Stomach (tissue), 9 donors: ENCODE data around the gene HIPK3. TPM values are rescaled to one million over a fixed set of nuclear protein-coding genes. Genes with fewer than 3 reads are reported as not detected.
"Not testable (repeated sequence)": the region's sequence is repeated elsewhere in the genome, so short reads cannot be mapped to it uniquely, and the experiment has no call there.

Experiments
- DNase-seq, 2 donors: peaks; one replicate each; pipeline versions ENCODE4 v3.0.0 to v3.0.0-alpha.2; 2013 to 2019
- H3K27ac ChIP-seq, 5 donors: fragments of 200-600 bp in 4 of 5; sonication (generic) in 4 of 5; one replicate each; pipeline ENCODE4 v1.5.1; 2013 to 2019; ENCODE audit warnings: mild to moderate bottlenecking in 1 of 5, moderate library complexity in 1 of 5
- H3K27me3 ChIP-seq, 3 donors: fragments of 200-600 bp; sonication (generic); one replicate each; pipeline ENCODE4 v1.5.1; 2017 to 2019; ENCODE audit warnings: mixed run types in 1 of 3
- H3K36me3 ChIP-seq, 4 donors: fragments of 200-600 bp; sonication (generic); 1 replicate in 3 of 4; 2 replicates in 1 of 4; pipeline ENCODE4 v1.5.1; 2016 to 2019
- H3K4me1 ChIP-seq, 4 donors: fragments of 200-600 bp; sonication (generic); one replicate each; pipeline ENCODE4 v1.5.1; 2016 to 2019
- H3K4me3 ChIP-seq, 4 donors: fragments of 200-600 bp; sonication (generic) in 3 of 4; one replicate each; pipeline ENCODE4 v1.5.1; 2016 to 2019; ENCODE audit warnings: mild to moderate bottlenecking in 1 of 4
- H3K9me3 ChIP-seq, 4 donors: fragments of 200-600 bp; sonication (generic); one replicate each; pipeline ENCODE4 v1.5.1; 2016 to 2019
- EP300 ChIP-seq: sonication (generic); formaldehyde crosslinking; IDR thresholded peaks from one replicate; pipeline ENCODE4 v1.6.1; 2017; ENCODE audit warnings: antibody characterized with exemption
- POLR2A ChIP-seq, 4 donors: fragments of 450-650 bp; IDR thresholded peaks; one replicate each; pipeline ENCODE4 v1.6.1; 2016; ENCODE audit warnings: antibody characterized with exemption in 4 of 4, control low read depth in 2 of 4, mild to moderate bottlenecking in 1 of 4, moderate library complexity in 1 of 4
- POLR2AphosphoS5 ChIP-seq, 3 donors: sonication (generic); formaldehyde crosslinking; IDR thresholded peaks; one replicate each; pipeline ENCODE4 v1.6.1; 2016; ENCODE audit warnings: antibody characterized with exemption in 3 of 3
- WGBS, 5 donors: extraction: QIAGEN DNeasy Blood & Tissue Kit in 3 of 5; methylation state at CpG; one replicate each; pipeline versions ENCODE4 v1.1.5 to v1.1.7; 2013 to 2018; 5-methylcytosine and 5-hydroxymethylcytosine counted together
- intact Hi-C: fragments of 100-400 bp; cut with DNase I; formaldehyde crosslinking; loops from one replicate; pipeline ENCODE4 v1.15.1; 2023; ENCODE audit warnings: low total_unique reads
- polyA plus RNA-seq, 3 donors: library from polyadenylated mRNA; stranded (reverse); fragments of 200-250 nt; gene quantifications; one replicate each; pipeline ENCODE4 v1.2.3, GENCODE V29; 2013
- total RNA-seq, 5 donors: library from RNA; depleted of rRNA; stranded (reverse); fragments of >200 nt; gene quantifications; one replicate each; pipeline versions ENCODE4 v1.1.0 to v1.2.3, GENCODE V29; 2014 to 2016
- TF ChIP-seq, protein P1 (sequence below), 7 experiments: fragments of 450-650 bp in 4 of 7; fragments of 200-600 bp in 3 of 7; sonication (generic) in 3 of 7; IDR thresholded peaks; one replicate each; pipeline ENCODE4 v1.5.1; 2016 to 2019; ENCODE audit warnings: antibody characterized with exemption in 7 of 7, control low read depth in 2 of 7, mild to moderate bottlenecking in 1 of 7
- donor health status: healthy with polysubstance abuse.
- donor health status: Bipolar disorder and iron deficiency.
- donor health status: healthy.

Gene HIPK3
- total and polyA plus RNA-seq, 8 donors, result 10.6 to 222 (median 67.4) TPM

DNA sequence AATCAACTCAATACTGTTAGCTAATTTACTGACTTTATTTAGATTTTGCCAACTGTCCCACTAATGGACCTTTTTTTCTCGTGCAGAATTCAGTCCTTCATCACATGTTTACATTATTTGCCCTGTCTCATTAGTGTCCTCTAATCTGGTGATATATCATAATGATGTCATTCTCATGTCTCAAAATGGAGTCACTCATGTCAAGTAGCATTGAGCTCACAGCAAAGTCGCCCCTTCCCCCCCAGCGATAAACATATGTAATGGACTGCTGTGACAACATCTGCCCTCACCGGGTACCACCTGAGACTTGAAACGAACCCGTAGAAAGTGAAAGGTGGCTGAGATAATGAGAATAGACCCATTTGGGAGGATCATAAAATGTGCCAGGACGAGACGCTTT is 37.6 kb downstream of the HIPK3 start:
- peaks cover 16 to 65% (median 41%) of the 10 kb centered on the region in 4 donors for H3K4me1 ChIP-seq
- WGBS, 5 donors, result 83 to 93% (median 89%) methylated on average over 8 of the region's 8 CpGs
- H3K4me3 ChIP-seq, result no peak overlapping the region
- H3K27ac ChIP-seq, result peak overlapping the region in 1 of 5 donors; percentile 79
- peaks cover 3 to 15% (median 6%) of the 10 kb centered on the region in 4 donors for H3K36me3 ChIP-seq
- H3K9me3 ChIP-seq, result peaks cover 0 to 7% (median 0%) of the 10 kb centered on the region in 4 donors
- intact Hi-C loops, result no loop called here
- TF ChIP-seq, protein P1, sequence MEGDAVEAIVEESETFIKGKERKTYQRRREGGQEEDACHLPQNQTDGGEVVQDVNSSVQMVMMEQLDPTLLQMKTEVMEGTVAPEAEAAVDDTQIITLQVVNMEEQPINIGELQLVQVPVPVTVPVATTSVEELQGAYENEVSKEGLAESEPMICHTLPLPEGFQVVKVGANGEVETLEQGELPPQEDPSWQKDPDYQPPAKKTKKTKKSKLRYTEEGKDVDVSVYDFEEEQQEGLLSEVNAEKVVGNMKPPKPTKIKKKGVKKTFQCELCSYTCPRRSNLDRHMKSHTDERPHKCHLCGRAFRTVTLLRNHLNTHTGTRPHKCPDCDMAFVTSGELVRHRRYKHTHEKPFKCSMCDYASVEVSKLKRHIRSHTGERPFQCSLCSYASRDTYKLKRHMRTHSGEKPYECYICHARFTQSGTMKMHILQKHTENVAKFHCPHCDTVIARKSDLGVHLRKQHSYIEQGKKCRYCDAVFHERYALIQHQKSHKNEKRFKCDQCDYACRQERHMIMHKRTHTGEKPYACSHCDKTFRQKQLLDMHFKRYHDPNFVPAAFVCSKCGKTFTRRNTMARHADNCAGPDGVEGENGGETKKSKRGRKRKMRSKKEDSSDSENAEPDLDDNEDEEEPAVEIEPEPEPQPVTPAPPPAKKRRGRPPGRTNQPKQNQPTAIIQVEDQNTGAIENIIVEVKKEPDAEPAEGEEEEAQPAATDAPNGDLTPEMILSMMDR (IDR thresholded peaks at IDR 0.05), result no peak
- TF ChIP-seq POLR2AphosphoS5 (IDR thresholded peaks at IDR 0.05) (no peak), EP300 (no peak), POLR2A (IDR thresholded peaks at IDR 0.05) (no peak)
- DNase-seq, result no peak
- no peaks in the 10 kb centered on the region for H3K27me3 ChIP-seq

DNA sequence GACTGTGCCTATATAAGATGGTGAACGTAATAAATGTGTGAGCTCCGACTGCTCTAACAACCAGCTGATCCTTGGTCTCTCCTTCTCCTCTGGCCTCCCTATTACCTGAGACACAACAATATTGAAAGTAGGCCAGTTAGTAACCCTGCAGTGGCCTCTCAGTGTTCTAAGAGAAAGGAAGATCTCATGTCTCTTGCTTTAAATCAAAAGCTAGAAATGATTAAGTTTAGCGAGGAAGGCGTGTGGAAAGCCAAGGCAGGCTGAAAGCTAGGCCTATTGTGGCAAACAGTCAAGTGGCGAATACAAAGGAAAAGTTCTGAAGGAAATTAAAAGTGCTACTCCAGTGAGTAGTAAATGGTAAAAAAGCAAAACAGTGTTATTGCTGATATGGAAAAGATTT is 39.5 kb downstream of the HIPK3 start:
- peak overlapping the region in 1 of 5 donors; percentile 79 for H3K27ac ChIP-seq
- WGBS, 5 donors, result 90 to 94% (median 94%) methylated on average over 5 of the region's 5 CpGs
- intact Hi-C loops, result no loop called here
- no peaks in the 10 kb centered on the region for H3K27me3 ChIP-seq
- H3K9me3 ChIP-seq, result peaks cover 0 to 7% (median 0%) of the 10 kb centered on the region in 4 donors
- peaks cover 3 to 22% (median 10%) of the 10 kb centered on the region in 4 donors for H3K36me3 ChIP-seq
- no peak overlapping the region for H3K4me3 ChIP-seq
- no peak for DNase-seq
- TF ChIP-seq EP300 (no peak), POLR2A (IDR thresholded peaks at IDR 0.05) (no peak), POLR2AphosphoS5 (IDR thresholded peaks at IDR 0.05) (no peak)
- TF ChIP-seq, protein P1 (IDR thresholded peaks at IDR 0.05), result no peak
- peaks cover 8 to 64% (median 33%) of the 10 kb centered on the region in 4 donors for H3K4me1 ChIP-seq

DNA sequence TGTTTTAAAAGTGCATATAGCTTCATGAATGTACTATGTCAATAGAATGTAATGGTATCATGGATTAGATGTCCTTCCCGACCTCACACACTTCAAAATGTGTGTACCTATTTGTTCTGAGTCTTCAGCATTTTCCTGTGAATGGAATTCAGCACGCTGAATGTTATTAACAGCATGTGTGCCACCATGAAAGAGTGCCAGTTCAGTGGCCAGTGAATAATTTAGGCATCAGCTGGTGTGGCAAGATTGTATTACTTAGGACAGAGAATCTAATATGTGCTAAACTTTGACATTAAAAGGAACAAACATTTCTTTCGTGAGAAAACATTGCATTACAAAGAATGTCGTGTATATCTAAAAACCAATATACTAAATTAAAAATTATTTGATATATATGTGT is 46.4 kb downstream of the HIPK3 start:
- H3K27ac ChIP-seq, result no peak overlapping the region
- intact Hi-C loops, result no loop called here
- TF ChIP-seq EP300 (no peak), POLR2A (IDR thresholded peaks at IDR 0.05) (no peak), POLR2AphosphoS5 (IDR thresholded peaks at IDR 0.05) (no peak)
- TF ChIP-seq, protein P1 (IDR thresholded peaks at IDR 0.05), result no peak
- WGBS, 5 donors, result 69 to 83% (median 76%) methylated on average over 4 of the region's 4 CpGs
- H3K27me3 ChIP-seq, result no peaks in the 10 kb centered on the region
- DNase-seq, result no peak
- H3K36me3 ChIP-seq, result peaks cover 0 to 8% (median 5%) of the 10 kb centered on the region in 4 donors
- H3K4me3 ChIP-seq, result no peak overlapping the region
- H3K4me1 ChIP-seq, result peaks cover 3 to 68% (median 37%) of the 10 kb centered on the region in 4 donors
- no peaks in the 10 kb centered on the region for H3K9me3 ChIP-seq

DNA sequence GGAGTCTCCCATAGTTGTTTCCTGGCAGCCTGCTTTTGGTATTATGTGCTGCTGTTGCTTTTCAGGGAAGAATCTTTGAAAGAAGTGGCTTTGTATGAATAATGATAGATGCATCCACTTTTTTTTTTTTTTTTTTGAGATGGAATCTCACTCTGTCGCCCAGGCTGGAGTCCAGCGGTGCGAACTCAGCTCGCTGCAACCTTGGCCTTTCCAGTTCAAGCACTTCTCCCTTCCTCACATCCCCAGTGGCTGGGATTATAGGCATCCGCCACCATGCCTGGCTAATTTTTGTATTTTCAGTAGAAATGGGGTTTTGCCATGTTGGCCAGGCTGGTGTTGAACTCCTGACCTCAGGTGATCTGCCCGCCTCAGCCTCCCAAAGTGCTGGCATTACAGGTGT is 49.6 kb downstream of the HIPK3 start:
- H3K36me3 ChIP-seq, H3K4me3 ChIP-seq, intact Hi-C loops, DNase-seq, H3K27me3 ChIP-seq, H3K27ac ChIP-seq, H3K9me3 ChIP-seq: not testable (repeated sequence)
- peaks cover 3 to 76% (median 37%) of the 10 kb centered on the region in 4 donors for H3K4me1 ChIP-seq
- 95 to 100% (median 98%) methylated on average over 6 of the region's 6 CpGs for WGBS, 5 donors

DNA sequence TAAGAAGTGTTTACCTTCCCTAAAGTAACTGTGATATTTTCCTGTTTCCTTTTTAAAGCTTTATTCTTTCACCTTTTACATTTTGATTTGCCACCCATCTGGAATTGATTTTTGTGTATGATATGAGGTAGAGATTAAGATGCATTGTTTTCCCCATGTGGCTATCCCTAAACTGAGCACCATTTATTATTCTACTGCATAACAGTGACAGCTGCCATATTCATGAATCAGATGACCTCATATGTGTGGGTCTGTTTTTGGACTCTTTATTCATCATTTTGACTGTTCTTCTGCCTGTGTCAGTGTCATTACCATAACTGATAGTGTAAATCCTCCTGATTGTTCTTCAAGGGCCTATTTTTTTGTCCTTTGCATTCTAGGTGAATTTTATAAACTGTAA is 50.8 kb downstream of the HIPK3 start:
- Histone ChIP-seq H3K4me3 (no peak overlapping the region), H3K4me1 (peaks cover 0 to 76% (median 35%) of the 10 kb centered on the region in 4 donors), H3K27ac (no peak overlapping the region)

More for the DNA sequence above, 50.8 kb downstream of the HIPK3 start:
- intact Hi-C loops, result no loop called here
- no peak for DNase-seq
- no peaks in the 10 kb centered on the region for H3K9me3 ChIP-seq
- TF ChIP-seq POLR2AphosphoS5 (IDR thresholded peaks at IDR 0.05), result no peak
- no peak for TF ChIP-seq POLR2A (IDR thresholded peaks at IDR 0.05)
- no peak for TF ChIP-seq EP300
- TF ChIP-seq, protein P1 (IDR thresholded peaks at IDR 0.05), result no peak
- H3K36me3 ChIP-seq, result no peaks in the 10 kb centered on the region
- H3K27me3 ChIP-seq, result no peaks in the 10 kb centered on the region
